Astrocyte (in vitro differentiated cells and primary cell): ENCODE measurements around the gene UTP4. TPM values are rescaled to one million over a fixed set of nuclear protein-coding genes. Genes with fewer than 3 reads are reported as not detected.
"Not testable (repeated sequence)": the region's sequence is repeated elsewhere in the genome, so short reads cannot be mapped to it uniquely, and the experiment has no call there.

Source experiments
- DNase-seq: peaks from one replicate; pipeline ENCODE4 v3.0.0-alpha.2; 2010; ENCODE audit warnings: low read depth
- FAIRE-seq: peaks from 2 replicates; lab custom pipeline; 2011; peaks lifted over from hg19 to GRCh38; lab: Jason Lieb, UNC
- H2AFZ ChIP-seq: 2 replicates; pipeline ENCODE4 v1.6.0; 2012; ENCODE audit warnings: low read depth, low read length, inconsistent platforms
- H3K27ac ChIP-seq: 2 replicates; pipeline ENCODE4 v1.5.1; 2011; ENCODE audit warnings: low read depth, low read length, inconsistent platforms
- H3K27me3 ChIP-seq: 2 replicates; pipeline ENCODE4 v1.6.0; 2011; ENCODE audit warnings: low read length, inconsistent platforms; ENCODE audit not compliant: insufficient read depth
- H3K36me3 ChIP-seq: 2 replicates; pipeline ENCODE4 v1.5.1; 2011; ENCODE audit warnings: low read length, inconsistent platforms; ENCODE audit not compliant: insufficient read depth
- H3K4me1 ChIP-seq: 2 replicates; pipeline ENCODE4 v1.5.1; 2011; ENCODE audit warnings: low read length, inconsistent platforms; ENCODE audit not compliant: insufficient read depth
- H3K4me2 ChIP-seq: 2 replicates; pipeline ENCODE4 v1.6.0; 2012; ENCODE audit warnings: low read length, inconsistent platforms
- H3K4me3 ChIP-seq: 2 replicates; pipeline ENCODE4 v1.5.1; 2011; ENCODE audit warnings: low read depth, mild to moderate bottlenecking, low read length, inconsistent platforms; ENCODE audit not compliant: insufficient read depth
- H3K79me2 ChIP-seq: 2 replicates; pipeline ENCODE4 v1.6.0; 2012; ENCODE audit warnings: mild to moderate bottlenecking, low read length, inconsistent platforms; ENCODE audit not compliant: insufficient read depth
- H3K9ac ChIP-seq: 2 replicates; pipeline ENCODE4 v1.6.0; 2012; ENCODE audit warnings: mild to moderate bottlenecking, low read length, inconsistent platforms
- H3K9me3 ChIP-seq: 2 replicates; pipeline ENCODE4 v1.5.1; 2012; ENCODE audit warnings: low read depth, mild to moderate bottlenecking, low read length, inconsistent platforms; ENCODE audit not compliant: insufficient read depth
- H4K20me1 ChIP-seq: 2 replicates; pipeline ENCODE4 v1.6.0; 2012; ENCODE audit warnings: low read length, inconsistent platforms; ENCODE audit not compliant: insufficient read depth
- H3K27ac Mint-ChIP-seq: one replicate; pipeline ENCODE4 v1.8.0; 2021; ENCODE audit warnings: mild to moderate bottlenecking, mixed read lengths; ENCODE audit not compliant: unreplicated experiment
- H3K27me3 Mint-ChIP-seq: one replicate; pipeline ENCODE4 v1.8.0; 2021; ENCODE audit warnings: low read depth, mixed read lengths; ENCODE audit not compliant: unreplicated experiment
- H3K36me3 Mint-ChIP-seq: one replicate; pipeline ENCODE4 v1.8.0; 2021; ENCODE audit warnings: low read depth, mixed read lengths; ENCODE audit not compliant: unreplicated experiment
- H3K4me1 Mint-ChIP-seq: one replicate; pipeline ENCODE4 v1.8.0; 2021; ENCODE audit warnings: low read depth, mixed read lengths; ENCODE audit not compliant: unreplicated experiment
- H3K4me3 Mint-ChIP-seq: one replicate; pipeline ENCODE4 v1.8.0; 2021; ENCODE audit warnings: mild to moderate bottlenecking, moderate library complexity, mixed read lengths; ENCODE audit not compliant: unreplicated experiment
- H3K9me3 Mint-ChIP-seq: one replicate; pipeline ENCODE4 v1.8.0; 2021; ENCODE audit warnings: mild to moderate bottlenecking, mixed read lengths; ENCODE audit not compliant: unreplicated experiment
- EZH2 ChIP-seq: IDR thresholded peaks from 2 replicates; pipeline ENCODE4 v1.6.1; 2012; ENCODE audit warnings: mild to moderate bottlenecking, low read length, inconsistent platforms; ENCODE audit not compliant: insufficient read depth
- total RNA-seq: library from RNA; stranded (reverse); gene quantifications from 2 replicates; pipeline ENCODE4 v1.2.1, GENCODE V29; 2021
- TF ChIP-seq, protein P1 (sequence below): IDR thresholded peaks from 2 replicates; pipeline ENCODE4 v1.5.1; 2011; ENCODE audit warnings: low read depth, mild to moderate bottlenecking, inconsistent platforms, low read length, moderate library complexity; ENCODE audit not compliant: insufficient read depth

UTP4 gene
- total RNA-seq, 1 donor from 2014 or later = 69.4 TPM

DNA sequence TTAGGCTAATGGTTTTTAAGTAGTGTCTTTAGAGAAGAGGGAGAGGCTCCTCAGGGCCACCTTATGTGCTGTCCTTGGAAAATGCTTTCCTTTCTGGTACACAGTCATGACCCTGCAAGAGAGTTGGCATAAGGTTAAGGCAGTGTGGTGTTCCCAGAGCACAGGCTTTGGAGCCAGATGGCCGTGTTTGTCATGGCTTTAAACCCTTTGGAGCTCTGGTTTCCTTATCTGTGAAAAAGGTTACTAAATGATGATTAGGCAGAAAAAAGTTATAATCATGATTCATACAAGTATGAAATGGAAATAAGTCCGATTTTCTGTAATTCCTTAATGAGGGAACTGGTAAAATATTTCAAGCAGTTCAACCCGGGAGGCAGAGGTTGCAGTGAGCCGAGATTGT, 13.2 kb downstream of the UTP4 start:
- Mint-ChIP-seq H3K36me3 (peaks cover 13% of the 10 kb centered on the region), H3K9me3 (no peaks in the 10 kb centered on the region), H3K4me1 (no peaks in the 10 kb centered on the region), H3K27me3 (no peaks in the 10 kb centered on the region), H3K27ac (no peak overlapping the region), H3K4me3 (no peak overlapping the region)
- Histone ChIP-seq H3K36me3 (peaks cover 40% of the 10 kb centered on the region), H3K9me3 (no peaks in the 10 kb centered on the region), H2AFZ (no peak overlapping the region), H3K4me2 (no peak overlapping the region), H4K20me1 (peaks cover 32% of the 10 kb centered on the region), H3K79me2 (peaks cover 29% of the 10 kb centered on the region), H3K27ac (no peak overlapping the region), H3K4me3 (no peak overlapping the region), H3K9ac (no peak overlapping the region), H3K4me1 (no peaks in the 10 kb centered on the region), H3K27me3 (no peaks in the 10 kb centered on the region)
- DNase-seq = peak; percentile 44
- TF ChIP-seq, protein P1, sequence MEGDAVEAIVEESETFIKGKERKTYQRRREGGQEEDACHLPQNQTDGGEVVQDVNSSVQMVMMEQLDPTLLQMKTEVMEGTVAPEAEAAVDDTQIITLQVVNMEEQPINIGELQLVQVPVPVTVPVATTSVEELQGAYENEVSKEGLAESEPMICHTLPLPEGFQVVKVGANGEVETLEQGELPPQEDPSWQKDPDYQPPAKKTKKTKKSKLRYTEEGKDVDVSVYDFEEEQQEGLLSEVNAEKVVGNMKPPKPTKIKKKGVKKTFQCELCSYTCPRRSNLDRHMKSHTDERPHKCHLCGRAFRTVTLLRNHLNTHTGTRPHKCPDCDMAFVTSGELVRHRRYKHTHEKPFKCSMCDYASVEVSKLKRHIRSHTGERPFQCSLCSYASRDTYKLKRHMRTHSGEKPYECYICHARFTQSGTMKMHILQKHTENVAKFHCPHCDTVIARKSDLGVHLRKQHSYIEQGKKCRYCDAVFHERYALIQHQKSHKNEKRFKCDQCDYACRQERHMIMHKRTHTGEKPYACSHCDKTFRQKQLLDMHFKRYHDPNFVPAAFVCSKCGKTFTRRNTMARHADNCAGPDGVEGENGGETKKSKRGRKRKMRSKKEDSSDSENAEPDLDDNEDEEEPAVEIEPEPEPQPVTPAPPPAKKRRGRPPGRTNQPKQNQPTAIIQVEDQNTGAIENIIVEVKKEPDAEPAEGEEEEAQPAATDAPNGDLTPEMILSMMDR = no peak
- TF ChIP-seq EZH2 = no peak
- FAIRE-seq = no peak

DNA sequence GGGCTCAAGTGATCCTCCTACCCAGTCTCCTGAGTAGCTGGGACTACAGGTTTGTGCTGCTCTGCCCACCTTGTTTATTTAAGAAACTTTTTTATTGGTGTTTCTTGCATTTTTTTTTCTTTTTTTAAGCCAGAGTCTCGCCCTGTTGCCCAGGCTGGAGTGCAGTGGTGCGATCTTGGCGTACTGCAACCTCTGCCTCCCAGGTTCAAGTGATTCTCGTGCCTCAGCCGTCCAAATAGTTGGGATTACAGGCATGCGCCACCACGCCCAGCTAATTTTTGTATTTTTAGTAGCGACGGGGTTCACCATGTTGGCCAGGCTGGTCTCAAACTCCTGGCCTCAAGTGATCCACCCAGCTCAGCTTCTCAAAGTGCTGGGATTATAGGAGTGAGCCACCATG, 17.2 kb downstream of the UTP4 start:
- not testable (repeated sequence) for H3K4me1 ChIP-seq, H3K27me3 ChIP-seq, H3K9me3 ChIP-seq, FAIRE-seq, H3K27me3 Mint-ChIP-seq, H3K9me3 Mint-ChIP-seq, H3K27ac Mint-ChIP-seq, H3K4me3 Mint-ChIP-seq, H3K4me3 ChIP-seq, DNase-seq, H3K27ac ChIP-seq, H3K4me2 ChIP-seq, H3K9ac ChIP-seq, H3K36me3 Mint-ChIP-seq, H2AFZ ChIP-seq, H3K4me1 Mint-ChIP-seq
- Histone ChIP-seq H3K79me2 (peaks cover 16% of the 10 kb centered on the region), H4K20me1 (peaks cover 32% of the 10 kb centered on the region), H3K36me3 (peaks cover 42% of the 10 kb centered on the region)

DNA sequence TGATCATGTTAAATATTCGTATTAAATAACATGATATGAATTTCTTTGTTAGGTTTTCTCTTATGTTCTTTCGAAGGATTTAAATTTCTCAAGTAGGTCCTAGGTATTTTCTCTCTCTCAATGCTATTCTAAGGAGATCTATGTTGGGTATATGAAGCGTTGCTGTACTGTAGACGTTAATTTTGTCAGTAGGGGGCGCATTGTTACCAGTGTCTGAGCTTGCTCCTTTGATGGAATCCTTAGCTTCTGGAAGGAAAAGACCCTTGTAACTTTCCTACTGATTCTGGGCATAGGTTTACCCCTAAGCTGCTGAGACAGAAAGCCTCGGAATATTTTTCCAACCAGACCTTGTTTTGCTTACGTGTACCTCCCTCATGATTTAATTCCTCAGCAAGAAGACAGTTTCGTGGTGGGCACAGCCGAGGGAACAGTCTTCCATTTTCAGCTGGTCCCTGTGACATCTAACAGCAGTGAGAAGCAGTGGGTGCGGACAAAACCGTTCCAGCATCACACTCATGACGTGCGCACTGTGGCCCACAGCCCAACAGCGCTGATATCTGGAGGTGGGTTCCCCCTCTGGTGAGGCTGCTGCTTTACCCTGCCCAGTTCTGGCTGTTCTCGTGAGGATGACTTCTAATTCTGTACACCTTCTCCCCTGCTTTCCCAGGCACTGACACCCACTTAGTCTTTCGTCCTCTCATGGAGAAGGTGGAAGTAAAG, 17.9 kb downstream of the UTP4 start:
- no peak for TF ChIP-seq EZH2
- TF ChIP-seq, protein P1 = peak; percentile 80
- no peaks in the 10 kb centered on the region for H3K9me3 ChIP-seq
- no peaks in the 10 kb centered on the region for H3K27me3 ChIP-seq
- Mint-ChIP-seq H3K36me3 (peaks cover 9% of the 10 kb centered on the region), H3K27ac (no peak overlapping the region), H3K4me1 (no peaks in the 10 kb centered on the region), H3K27me3 (no peaks in the 10 kb centered on the region), H3K4me3 (peak overlapping the region; percentile 14), H3K9me3 (no peaks in the 10 kb centered on the region)
- no peak overlapping the region for H3K4me2 ChIP-seq
- H3K4me3 ChIP-seq = no peak overlapping the region
- no peak overlapping the region for H3K9ac ChIP-seq
- peaks cover 30% of the 10 kb centered on the region for H4K20me1 ChIP-seq
- no peak overlapping the region for H2AFZ ChIP-seq
- H3K4me1 ChIP-seq = no peaks in the 10 kb centered on the region
- FAIRE-seq (peak; percentile 72), DNase-seq (peak; percentile 45)
- H3K79me2 ChIP-seq = peaks cover 16% of the 10 kb centered on the region
- peaks cover 44% of the 10 kb centered on the region for H3K36me3 ChIP-seq
- H3K27ac ChIP-seq = no peak overlapping the region
